ENCODE data around the gene TMEM179. TPM values are rescaled to one million over a fixed set of nuclear protein-coding genes. Genes with fewer than 3 reads are reported as not detected.

Gene TMEM179
- total RNA-seq, 1 donor from 2014 or later = 0.75 TPM

- no peak for DNase-seq (ENCODE audit: low spot score)
- H3K27me3 Mint-ChIP-seq (ENCODE audit: low read depth) = peaks cover 12% of the 10 kb centered on the region
- H3K9me3 Mint-ChIP-seq (ENCODE audit: low read depth) = no peaks in the 10 kb centered on the region
- no peaks in the 10 kb centered on the region for H3K36me3 Mint-ChIP-seq (ENCODE audit: low read depth)
- no peak for TF ChIP-seq CTCF (IDR thresholded peaks at IDR 0.05)
- no peak within 1 kb of the TSS for H3K4me3 Mint-ChIP-seq (ENCODE audit: unreplicated experiment)
- H3K27ac Mint-ChIP-seq (ENCODE audit: unreplicated experiment) = no peak within 1 kb of the TSS
- H3K4me1 Mint-ChIP-seq (ENCODE audit: low read depth) = no peaks in the 10 kb centered on the region
These were observed 25.1 kb downstream of the TMEM179 start, which contains the start of gene C14orf180 for GRCh38 chr14:104579507-104579906. C14orf180 (plus strand) TSS chr14:104579764; CDS start chr14:104586431, 6,667 bp downstream.

- Mint-ChIP-seq H3K9me3 (ENCODE audit: low read depth) (no peaks in the 10 kb centered on the region), H3K27me3 (ENCODE audit: low read depth) (peaks cover 9% of the 10 kb centered on the region), H3K4me3 (ENCODE audit: unreplicated experiment) (no peak overlapping the region), H3K4me1 (ENCODE audit: low read depth) (no peaks in the 10 kb centered on the region), H3K27ac (ENCODE audit: unreplicated experiment) (no peak overlapping the region), H3K36me3 (ENCODE audit: low read depth) (no peaks in the 10 kb centered on the region)
- no peak for TF ChIP-seq CTCF (IDR thresholded peaks at IDR 0.05)
- DNase-seq (ENCODE audit: low spot score) = no peak
These were observed 26.3 kb downstream of the TMEM179 start for GRCh38 chr14:104578321-104578720.

GRCh38 chr14:104577847-104578301, 26.7 kb downstream of the TMEM179 start:
- no peaks in the 10 kb centered on the region for H3K9me3 Mint-ChIP-seq (ENCODE audit: low read depth)
- H3K27ac Mint-ChIP-seq (ENCODE audit: unreplicated experiment) = no peak overlapping the region
- no peaks in the 10 kb centered on the region for H3K36me3 Mint-ChIP-seq (ENCODE audit: low read depth)
- peaks cover 8% of the 10 kb centered on the region for H3K27me3 Mint-ChIP-seq (ENCODE audit: low read depth)
- H3K4me1 Mint-ChIP-seq (ENCODE audit: low read depth) = no peaks in the 10 kb centered on the region
- H3K4me3 Mint-ChIP-seq (ENCODE audit: unreplicated experiment) = no peak overlapping the region
- no peak for DNase-seq (ENCODE audit: low spot score)
- no peak for TF ChIP-seq CTCF (IDR thresholded peaks at IDR 0.05)

GRCh38 chr14:104577426-104577825, 27.1 kb downstream of the TMEM179 start:
- Mint-ChIP-seq H3K27me3 (ENCODE audit: low read depth) (peaks cover 8% of the 10 kb centered on the region), H3K4me1 (ENCODE audit: low read depth) (no peaks in the 10 kb centered on the region), H3K27ac (ENCODE audit: unreplicated experiment) (no peak overlapping the region), H3K4me3 (ENCODE audit: unreplicated experiment) (no peak overlapping the region), H3K36me3 (ENCODE audit: low read depth) (no peaks in the 10 kb centered on the region), H3K9me3 (ENCODE audit: low read depth) (no peaks in the 10 kb centered on the region)
- TF ChIP-seq CTCF (IDR thresholded peaks at IDR 0.05) = no peak
- no peak for DNase-seq (ENCODE audit: low spot score)

GRCh38 chr14:104576970-104577332, 27.6 kb downstream of the TMEM179 start:
- Mint-ChIP-seq H3K4me1 (ENCODE audit: low read depth) (no peaks in the 10 kb centered on the region), H3K4me3 (ENCODE audit: unreplicated experiment) (no peak overlapping the region), H3K27me3 (ENCODE audit: low read depth) (peaks cover 8% of the 10 kb centered on the region), H3K9me3 (ENCODE audit: low read depth) (no peaks in the 10 kb centered on the region), H3K27ac (ENCODE audit: unreplicated experiment) (no peak overlapping the region), H3K36me3 (ENCODE audit: low read depth) (no peaks in the 10 kb centered on the region)
- TF ChIP-seq CTCF (IDR thresholded peaks at IDR 0.05) = no peak
- DNase-seq (ENCODE audit: low spot score) = no peak
